ENCODE measurements around the gene GALNT5.

DNA sequence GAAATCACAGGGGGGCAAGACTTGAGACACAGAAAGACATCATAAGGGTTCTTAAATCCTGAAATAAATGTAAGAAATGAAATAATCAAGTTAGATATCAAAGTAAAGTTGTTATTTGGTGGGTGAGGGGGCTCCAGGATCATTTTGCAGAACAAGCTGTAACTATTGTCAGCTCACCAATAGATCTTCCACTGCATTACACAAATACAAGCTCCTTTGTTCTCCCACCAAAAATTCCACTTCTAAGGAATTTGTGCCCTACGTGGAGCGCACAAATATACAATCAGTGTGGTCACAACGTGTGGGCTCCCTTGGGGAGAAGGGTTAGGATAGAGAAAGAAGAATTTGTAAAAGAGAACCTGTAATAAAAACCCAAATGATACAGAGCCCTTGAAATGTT is 19.2 kb upstream of the GALNT5 start:
- TF ChIP-seq EZH2 (IDR thresholded peaks at IDR 0.05; ENCODE audit: insufficient read depth, low read length), result no peak
- TF ChIP-seq, protein P1, sequence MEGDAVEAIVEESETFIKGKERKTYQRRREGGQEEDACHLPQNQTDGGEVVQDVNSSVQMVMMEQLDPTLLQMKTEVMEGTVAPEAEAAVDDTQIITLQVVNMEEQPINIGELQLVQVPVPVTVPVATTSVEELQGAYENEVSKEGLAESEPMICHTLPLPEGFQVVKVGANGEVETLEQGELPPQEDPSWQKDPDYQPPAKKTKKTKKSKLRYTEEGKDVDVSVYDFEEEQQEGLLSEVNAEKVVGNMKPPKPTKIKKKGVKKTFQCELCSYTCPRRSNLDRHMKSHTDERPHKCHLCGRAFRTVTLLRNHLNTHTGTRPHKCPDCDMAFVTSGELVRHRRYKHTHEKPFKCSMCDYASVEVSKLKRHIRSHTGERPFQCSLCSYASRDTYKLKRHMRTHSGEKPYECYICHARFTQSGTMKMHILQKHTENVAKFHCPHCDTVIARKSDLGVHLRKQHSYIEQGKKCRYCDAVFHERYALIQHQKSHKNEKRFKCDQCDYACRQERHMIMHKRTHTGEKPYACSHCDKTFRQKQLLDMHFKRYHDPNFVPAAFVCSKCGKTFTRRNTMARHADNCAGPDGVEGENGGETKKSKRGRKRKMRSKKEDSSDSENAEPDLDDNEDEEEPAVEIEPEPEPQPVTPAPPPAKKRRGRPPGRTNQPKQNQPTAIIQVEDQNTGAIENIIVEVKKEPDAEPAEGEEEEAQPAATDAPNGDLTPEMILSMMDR (IDR thresholded peaks at IDR 0.05; ENCODE audit: insufficient read depth, low read depth, low read length), result no peak
